Fibroblast of mammary gland (primary cell): ENCODE data around the gene ZNF440.
A peak's percentile ranks its signal among the peaks of the same experiment; 100 is the strongest.
"Not testable (repeated sequence)": the region's sequence is repeated elsewhere in the genome, so short reads cannot be mapped to it uniquely, and the experiment has no call there.

Source experiments
- DNase-seq: peaks from one replicate; pipeline ENCODE4 v3.0.0-alpha.2; 2010; ENCODE audit warnings: low read depth
- H3K4me3 ChIP-seq: 2 replicates; pipeline ENCODE4 v1.5.1; 2011; ENCODE audit warnings: low read depth, mild to moderate bottlenecking, low read length, moderate library complexity; ENCODE audit not compliant: control insufficient read depth
- TF ChIP-seq, protein P1 (sequence below): conservative IDR thresholded peaks from 2 replicates; pipeline ENCODE4 v1.5.1; 2011; ENCODE audit warnings: low read depth, low read length, inconsistent platforms; ENCODE audit not compliant: control insufficient read depth, insufficient read depth

Gene ZNF440

DNA sequence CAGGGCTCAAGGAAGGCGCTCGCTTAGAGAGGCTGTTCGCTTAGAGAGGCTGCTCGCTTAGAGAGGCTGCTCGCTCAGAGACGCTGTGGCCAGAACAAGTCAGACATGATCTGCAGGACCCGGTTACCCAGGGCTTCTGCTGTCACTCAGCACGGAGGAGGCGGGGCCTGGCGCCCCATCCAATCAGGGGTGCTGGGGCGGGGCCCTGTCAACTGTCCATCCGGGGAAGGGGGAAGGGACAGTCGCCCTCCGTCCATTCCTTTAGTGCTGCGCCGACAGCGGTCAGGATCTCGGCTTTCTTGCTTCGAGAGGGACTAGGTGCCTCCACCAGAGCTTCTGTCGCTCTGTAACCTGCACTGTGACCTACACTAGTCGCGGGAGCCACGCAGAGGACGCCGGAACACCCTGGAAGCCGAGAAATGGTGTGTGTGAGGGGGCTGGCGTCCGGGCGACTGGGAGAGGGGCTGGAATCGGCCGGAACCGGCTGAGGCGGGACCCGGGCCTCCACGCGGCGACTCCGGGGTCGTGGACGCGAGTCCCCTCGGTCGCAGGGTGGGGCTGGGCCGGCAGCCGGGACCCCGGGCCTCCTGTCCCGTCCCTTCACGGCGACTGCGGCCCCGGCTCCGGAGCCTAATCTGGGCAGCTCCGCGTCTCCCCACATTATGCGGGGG is at the start of gene ZNF440:
Gene ZNF440 (plus strand): TSS at position 245 of the 671 bp plus-strand sequence. CDS start 175 bp downstream, at position 420.
- H3K4me3 ChIP-seq, result peak within 1 kb of the TSS; percentile 92
- TF ChIP-seq, protein P1, sequence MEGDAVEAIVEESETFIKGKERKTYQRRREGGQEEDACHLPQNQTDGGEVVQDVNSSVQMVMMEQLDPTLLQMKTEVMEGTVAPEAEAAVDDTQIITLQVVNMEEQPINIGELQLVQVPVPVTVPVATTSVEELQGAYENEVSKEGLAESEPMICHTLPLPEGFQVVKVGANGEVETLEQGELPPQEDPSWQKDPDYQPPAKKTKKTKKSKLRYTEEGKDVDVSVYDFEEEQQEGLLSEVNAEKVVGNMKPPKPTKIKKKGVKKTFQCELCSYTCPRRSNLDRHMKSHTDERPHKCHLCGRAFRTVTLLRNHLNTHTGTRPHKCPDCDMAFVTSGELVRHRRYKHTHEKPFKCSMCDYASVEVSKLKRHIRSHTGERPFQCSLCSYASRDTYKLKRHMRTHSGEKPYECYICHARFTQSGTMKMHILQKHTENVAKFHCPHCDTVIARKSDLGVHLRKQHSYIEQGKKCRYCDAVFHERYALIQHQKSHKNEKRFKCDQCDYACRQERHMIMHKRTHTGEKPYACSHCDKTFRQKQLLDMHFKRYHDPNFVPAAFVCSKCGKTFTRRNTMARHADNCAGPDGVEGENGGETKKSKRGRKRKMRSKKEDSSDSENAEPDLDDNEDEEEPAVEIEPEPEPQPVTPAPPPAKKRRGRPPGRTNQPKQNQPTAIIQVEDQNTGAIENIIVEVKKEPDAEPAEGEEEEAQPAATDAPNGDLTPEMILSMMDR, result no peak
- peak; percentile 90 for DNase-seq

GRCh38 chr19:11766597-11767591 is 47.2 kb upstream of the ZNF440 start, which contains the start of gene ZNF441:
TSS of gene ZNF441 (plus strand) at chr19:11767000. CDS start at chr19:11767194, 194 bp downstream.
- TF ChIP-seq, protein P1, result no peak
- H3K4me3 ChIP-seq, result peak within 1 kb of the TSS; percentile 90
- DNase-seq, result peak; percentile 89

- DNase-seq, result peak; percentile 33
- H3K4me3 ChIP-seq, result peak overlapping the region; percentile 90
- TF ChIP-seq, protein P1, result no peak
These were observed 46.4 kb upstream of the ZNF440 start for GRCh38 chr19:11767633-11768133.

DNA sequence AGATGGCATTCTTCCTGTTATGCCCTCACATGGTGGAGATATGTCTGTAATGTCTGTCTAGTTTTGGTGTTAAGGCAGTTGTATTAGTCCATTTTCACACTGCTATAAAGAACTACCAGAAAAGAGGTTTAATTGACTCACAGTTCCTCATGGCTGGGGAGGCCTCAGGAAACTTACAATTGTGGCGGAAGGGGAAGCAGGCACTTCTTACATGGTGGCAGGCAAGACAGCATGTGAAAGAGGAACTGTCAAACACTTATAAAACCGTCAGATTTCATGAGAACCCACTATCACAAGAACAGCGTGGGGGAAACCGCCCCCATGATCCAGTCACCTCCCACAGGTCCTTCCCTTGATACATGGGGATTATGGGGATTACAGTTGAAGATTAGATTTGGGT is 44.1 kb upstream of the ZNF440 start:
- TF ChIP-seq, protein P1, result no peak
- DNase-seq, result no peak
- no peak overlapping the region for H3K4me3 ChIP-seq

- DNase-seq, H3K4me3 ChIP-seq: not testable (repeated sequence)
These were observed 42.6 kb upstream of the ZNF440 start for GRCh38 chr19:11771520-11771919.

- H3K4me3 ChIP-seq, DNase-seq: not testable (repeated sequence)
These were observed 37.4 kb upstream of the ZNF440 start for GRCh38 chr19:11776669-11777068.

DNA sequence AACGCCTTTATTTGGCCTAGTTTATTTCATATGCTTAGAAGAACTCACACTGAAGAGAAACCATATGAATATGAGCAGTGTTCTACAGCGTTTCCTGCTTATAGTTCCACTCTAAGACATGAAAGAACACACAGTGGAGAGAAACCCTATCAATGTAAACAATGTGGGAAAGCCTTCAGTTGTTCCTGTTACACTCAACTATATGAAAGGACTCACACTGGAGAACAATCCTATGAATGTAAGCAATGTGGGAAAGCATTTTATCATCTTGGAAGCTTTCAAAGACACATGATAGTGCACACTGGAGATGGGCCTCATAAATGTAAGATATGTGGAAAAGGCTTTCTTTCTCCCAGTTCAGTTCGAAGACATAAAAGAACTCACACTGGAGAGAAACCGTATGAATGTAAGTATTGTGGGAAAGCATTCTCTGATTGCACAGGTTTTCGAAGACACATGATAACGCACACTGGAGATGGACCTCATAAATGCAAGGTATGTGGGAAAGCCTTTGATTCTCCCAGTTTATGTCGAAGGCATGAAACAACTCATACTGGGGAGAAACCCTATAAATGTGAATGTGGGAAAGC is 33.5 kb upstream of the ZNF440 start:
- TF ChIP-seq, protein P1, result no peak
- no peak overlapping the region for H3K4me3 ChIP-seq
- no peak for DNase-seq
